Middle frontal gyrus (tissue), 1 donor: ENCODE measurements around the gene SPAG16.
A peak's percentile ranks its signal among the peaks of the same experiment; 100 is the strongest.

ENCODE experiments used
- DNase-seq: peaks from one replicate; pipeline ENCODE4 v3.0.0-alpha.2; 2015; ENCODE audit warnings: low spot score; ENCODE audit errors: extremely low spot score

Gene SPAG16

DNA sequence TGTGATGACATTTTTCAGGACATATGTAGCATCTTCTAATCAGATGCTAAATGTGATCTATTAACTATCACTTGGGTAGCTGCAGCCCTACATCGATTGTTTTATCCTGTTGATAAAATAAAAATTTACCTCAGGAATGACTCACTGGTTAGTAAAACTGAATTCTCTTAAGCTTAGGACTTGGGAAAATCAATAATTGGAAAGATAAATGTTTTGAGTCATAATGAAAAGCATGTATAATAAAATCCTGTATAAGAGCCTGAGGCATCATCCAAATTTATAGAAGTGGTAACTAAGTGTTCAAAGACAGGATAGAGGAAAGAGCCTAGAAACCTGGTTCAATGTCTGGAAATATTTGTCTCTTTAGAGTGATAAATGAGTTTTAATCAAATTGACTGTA is 958.5 kb downstream of the SPAG16 start:
- no peak for DNase-seq

DNA sequence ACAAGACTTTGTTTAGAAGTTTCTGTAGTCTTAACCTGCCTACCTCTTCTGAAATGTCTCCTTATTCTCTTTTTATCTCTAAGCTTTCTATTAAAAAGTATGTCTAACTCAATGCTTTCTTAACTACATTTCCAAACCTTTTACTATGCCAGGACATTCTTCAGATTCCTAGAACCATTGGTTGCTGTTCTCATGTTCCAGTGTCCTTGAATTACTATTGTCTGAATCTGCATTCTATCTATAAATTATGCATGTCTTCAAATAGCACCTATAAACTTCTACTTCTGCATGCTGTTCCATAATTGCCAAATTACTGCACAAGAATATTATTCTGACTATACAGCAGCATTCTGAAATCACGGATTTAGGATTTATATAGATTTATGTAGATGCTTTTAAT is 960.6 kb downstream of the SPAG16 start:
- no peak for DNase-seq

GRCh38 chr2:214246417-214246816 is 962.2 kb downstream of the SPAG16 start:
- DNase-seq, result no peak

DNA sequence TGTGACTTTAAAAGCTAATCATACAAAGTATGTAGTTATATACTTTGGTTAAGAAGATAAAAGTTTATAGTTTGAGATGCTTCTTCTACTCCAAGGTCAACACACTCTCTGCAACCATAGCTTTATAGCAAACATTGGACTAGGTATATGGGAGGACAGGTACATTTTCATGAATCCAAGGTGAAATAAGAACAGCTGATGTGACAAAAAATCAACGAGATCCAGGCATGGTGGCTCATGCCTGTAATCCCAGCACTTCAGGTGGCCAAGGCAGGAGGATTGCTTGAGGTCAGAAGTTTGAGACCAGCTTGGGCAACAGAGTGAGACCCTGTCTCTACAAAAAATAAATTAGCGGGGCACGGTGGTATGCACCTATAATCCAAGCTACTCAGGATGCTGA is 963.3 kb downstream of the SPAG16 start:
- no peak for DNase-seq

DNA sequence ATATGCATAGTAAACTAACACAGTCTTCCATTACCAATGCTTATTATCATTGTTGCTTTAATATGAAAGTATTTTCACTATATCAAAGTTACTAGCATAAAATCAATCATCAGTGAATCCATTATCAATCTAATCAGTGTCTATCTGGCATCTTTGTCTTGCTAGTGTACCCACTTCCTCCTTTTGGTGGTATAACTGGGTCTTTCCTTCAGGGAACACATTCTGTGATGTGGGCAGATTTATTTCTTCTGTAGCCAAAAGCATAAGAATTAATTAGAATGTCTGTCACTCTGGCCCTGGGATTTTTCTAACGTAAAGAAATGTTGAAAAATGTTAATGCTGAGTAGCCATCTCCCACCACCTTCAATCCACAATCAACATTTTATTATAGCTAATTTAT is 970.8 kb downstream of the SPAG16 start:
- no peak for DNase-seq

DNA sequence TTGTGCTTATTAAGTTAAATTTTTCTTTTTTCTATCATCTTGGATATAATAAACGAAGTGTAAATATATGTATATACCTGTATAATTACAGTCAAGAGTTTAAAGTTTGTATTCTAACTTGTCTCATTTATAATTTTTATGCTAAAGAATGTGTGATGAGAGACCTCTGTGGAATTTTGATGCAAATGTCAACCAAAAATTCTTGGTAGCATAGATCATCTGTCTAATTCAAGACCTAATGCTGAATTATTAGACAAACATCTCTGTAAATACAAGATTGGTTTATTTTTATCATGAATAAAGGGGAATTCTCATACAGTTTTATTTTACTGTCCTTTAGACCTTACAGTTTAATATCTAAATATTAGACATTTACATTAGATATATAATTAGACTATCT is 977.4 kb downstream of the SPAG16 start:
- no peak for DNase-seq

GRCh38 chr2:214264171-214264570 is 979.9 kb downstream of the SPAG16 start:
- no peak for DNase-seq

DNA sequence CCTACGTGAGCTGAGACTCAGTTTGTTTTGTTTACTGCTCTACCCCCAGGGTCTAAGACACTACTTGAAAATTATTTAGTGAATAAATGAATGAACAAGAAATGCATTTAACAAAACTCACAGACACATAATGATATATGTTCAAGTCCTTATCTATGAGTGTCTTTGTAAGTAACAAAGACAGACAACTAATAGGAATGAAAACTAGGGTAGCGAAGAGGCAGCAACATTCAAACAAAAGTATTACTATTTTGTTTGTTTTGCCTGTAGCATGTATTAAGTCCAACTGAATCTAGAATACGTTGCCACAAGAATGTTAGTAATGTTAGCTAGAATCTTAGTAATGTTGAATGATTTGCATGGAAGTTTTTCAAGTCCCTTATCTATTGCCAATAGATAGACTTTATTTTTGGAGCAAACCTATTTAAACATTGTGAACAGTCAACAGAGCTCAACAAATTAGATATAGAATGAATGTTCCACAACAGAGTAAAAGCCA is 981.8 kb downstream of the SPAG16 start:
- DNase-seq, result no peak

- no peak for DNase-seq
Observed at GRCh38 chr2:214277880-214278279, 993.6 kb downstream of the SPAG16 start.

DNA sequence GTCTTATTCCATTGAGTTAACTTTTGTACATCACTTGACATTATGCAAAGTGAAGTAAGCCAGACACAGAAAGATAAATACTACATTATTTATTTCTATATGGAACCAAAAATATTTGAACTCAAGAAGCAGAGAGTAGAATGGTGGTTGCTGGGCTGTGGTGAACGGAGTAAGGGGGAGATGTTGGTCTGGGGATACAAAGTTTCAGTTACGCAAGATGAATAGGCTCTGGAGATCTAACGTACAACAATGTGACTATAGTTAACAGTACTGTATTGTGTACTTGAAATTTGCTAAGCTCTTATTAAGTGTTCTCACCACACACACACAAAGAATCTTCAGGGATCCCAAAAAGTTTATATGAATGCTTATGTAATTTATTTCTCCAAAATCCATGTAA is 1001.7 kb downstream of the SPAG16 start:
- no peak for DNase-seq

DNA sequence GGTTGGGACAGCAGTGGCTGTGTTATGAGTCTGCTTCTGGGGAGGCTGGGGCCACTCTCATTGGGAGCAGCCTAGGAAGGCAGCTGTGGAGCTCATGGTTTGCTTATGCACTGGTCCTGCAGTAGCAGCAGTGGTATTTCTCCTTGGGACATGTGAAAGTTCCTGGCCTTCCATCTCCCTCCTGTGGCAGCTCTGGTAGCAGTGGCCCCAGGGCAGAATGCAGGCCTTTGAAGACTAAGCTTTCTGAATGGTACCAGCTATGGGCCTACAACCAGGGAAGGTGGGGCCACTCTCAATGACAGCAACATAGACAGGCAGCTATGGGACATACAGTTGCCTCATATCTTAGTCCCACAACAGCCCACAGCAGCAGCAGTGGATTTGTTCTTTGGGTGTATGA is 1009.3 kb downstream of the SPAG16 start:
- DNase-seq, result no peak

DNA sequence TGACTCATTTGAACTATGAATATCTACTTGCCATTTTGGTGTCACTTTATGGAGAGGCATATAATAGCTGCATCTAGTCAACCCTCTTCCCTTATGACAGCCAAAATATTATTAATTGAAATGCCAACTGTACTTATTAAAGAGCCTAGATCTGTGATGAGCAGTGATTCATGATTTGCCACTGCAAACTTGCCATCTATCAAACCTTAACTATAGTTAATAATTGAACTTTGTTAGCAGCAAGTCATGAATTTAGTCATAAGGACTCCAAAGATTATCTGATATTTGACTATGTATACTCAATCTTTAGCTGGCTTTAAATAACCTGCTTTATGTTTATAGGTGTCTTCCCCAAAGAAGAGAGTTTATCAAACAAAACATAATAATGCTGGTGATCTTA is 1010.2 kb downstream of the SPAG16 start:
- no peak for DNase-seq

GRCh38 chr2:214297423-214297822 is 1013.2 kb downstream of the SPAG16 start:
- no peak for DNase-seq

DNA sequence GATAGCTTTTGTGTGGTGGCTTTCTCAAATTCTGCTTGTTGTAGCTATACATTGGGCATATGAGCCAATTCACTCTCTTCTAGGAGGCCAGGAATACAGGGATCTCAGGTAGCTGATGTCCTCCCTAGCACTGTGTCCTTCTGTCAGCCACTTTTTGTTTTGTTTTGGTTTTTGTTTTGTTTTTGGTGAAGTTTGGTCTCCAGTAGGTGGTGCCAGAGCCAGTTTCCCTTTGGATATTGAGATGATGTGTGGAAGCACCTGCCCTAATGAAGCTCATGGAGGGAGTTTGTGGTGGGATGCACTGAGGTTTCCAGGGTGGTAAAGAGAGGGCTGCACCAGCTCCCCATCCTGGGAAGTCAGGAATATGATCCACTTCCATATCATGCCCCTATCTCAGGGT is 1026.1 kb downstream of the SPAG16 start:
- no peak for DNase-seq

GRCh38 chr2:214311031-214311533 is 1026.8 kb downstream of the SPAG16 start:
- no peak for DNase-seq

DNA sequence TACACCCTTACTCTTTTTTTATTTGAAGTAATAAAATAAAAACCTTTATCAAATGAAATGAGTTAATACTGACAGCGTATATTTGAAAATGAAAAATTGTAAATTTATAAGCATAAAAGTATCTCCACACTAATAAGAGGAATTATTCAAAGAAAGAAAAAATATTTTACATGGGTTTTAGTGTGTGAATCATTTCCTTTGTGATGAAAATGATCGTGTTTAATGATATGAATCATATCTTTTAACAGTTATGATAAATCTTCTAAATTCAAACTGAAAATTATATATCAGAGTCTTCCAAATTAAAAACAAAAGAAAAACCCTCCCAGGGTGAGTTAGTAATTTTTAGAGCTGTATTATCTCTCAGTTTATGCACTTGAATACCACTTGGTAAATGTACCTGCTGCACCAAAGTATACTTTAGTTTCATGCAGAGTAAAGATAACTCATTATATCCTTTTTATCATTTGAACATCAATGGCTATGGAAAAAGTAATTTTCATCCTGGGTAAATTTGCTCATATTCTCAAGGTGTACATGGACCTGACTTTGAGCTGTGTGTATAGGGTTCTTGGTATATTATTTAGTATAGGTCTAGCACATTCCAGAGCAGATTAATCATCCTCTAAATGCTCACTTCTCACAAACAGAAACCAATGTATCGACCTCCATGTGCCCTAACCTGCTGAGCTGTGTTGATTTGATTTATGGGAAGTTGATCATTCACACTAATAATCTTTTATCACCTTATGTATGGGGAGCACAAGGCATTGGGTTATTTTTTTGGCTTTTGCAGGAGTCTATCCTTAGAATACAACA is 1027.9 kb downstream of the SPAG16 start:
- DNase-seq, result no peak

DNA sequence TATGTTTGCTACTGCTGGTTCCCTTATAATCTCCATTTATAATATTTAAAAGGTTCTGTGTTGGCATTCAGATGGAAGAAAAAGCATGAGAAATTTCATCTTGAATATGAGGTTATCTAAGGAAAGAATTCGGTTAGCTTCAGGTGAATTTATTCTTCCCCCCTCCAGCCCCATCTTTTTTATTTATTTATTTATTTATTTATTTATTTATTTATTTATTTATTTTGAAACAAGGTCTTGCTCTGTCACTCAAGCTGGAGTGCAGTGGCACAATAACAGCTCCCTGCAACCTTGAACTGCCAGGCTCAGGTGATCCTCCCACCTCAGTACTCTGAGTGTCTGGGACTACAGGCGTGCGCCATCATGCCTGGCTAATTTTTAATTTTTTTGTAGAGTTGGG is 1031.1 kb downstream of the SPAG16 start:
- DNase-seq, result no peak

DNA sequence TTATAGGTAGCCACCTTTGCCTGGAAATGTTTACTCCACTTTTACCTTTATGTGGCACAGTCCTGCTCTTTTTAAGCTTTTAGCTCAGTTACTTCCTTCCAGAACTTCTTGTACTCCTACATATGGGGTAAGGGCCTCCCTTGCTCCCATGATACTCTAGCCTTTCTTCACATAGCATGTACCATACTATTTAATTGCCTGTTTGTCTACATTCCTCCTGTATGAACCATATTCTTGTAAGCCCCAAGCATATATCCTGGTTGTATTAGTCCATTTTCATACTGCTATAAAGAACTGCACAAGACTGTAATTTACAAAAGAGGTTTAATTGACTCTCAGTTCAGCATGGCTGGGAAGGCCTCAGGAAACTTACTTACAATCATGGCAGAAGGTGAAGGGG is 1035.9 kb downstream of the SPAG16 start:
- DNase-seq, result no peak

DNA sequence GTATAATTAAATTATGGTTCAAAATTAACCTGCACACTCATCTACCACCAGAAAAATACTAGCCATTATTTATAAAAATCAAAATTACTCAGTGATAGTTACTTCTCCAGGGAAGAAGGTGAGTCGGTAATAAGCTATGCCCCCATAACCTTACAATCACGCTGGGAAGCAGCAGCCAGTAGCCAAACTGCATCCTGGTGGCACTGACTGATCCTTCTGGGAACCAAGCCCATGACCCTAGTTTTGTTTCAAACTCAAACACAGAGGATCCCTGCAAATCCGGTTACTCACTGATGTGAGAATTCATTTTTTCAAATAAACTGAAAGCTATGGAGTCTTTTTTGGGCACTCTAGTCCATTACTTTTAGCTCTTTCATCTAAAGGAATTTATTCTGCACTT is 1038.4 kb downstream of the SPAG16 start:
- no peak for DNase-seq

DNA sequence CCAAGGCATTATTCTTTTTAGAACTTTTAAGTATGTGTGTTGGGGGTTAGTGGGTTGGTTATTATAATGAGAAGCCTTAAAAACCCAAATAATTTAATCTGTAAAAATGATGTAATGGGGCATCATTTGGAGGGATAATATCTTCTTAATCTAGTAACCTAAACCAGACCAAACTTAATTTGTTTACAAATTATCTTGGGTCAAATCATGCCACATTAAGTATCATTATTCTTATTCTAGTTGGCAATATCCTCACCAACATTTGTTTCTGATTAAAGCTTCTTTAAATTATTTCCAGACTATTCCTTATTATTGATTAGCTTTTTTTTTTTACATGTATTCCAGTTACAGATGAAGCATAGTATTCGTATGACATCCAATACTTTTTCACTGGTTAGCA is 1041.1 kb downstream of the SPAG16 start:
- no peak for DNase-seq

GRCh38 chr2:214328941-214329340 is 1044.7 kb downstream of the SPAG16 start:
- DNase-seq, result peak; percentile 84

- no peak for DNase-seq
Observed at GRCh38 chr2:214341646-214342045, 1057.4 kb downstream of the SPAG16 start.

GRCh38 chr2:214358506-214358905 is 1074.2 kb downstream of the SPAG16 start:
- no peak for DNase-seq
